ENCODE measurements around the gene IGF2R.
"Not testable (repeated sequence)": the region's sequence is repeated elsewhere in the genome, so short reads cannot be mapped to it uniquely, and the experiment has no call there.

IGF2R gene

DNA sequence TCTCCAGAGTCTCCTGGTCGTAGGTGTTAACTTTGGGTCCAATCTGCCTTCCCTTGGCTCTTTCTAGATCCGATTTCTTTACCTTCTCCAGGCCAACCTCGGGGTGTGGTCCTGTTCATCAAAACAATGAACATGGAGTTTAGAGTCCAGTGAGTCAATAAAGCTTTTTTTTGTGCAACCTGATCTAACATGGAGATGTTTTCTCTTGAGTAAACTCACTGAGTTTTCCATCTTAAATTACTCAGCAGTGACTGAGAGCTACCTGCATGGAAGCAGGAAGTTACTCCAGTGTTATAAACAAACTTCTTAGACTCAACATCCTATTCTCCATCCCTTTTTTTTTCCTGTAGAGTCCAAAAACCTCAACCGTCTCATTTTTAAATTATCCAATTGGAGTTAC is 137.8 kb downstream of the IGF2R start:
- DNase-seq: no peak

DNA sequence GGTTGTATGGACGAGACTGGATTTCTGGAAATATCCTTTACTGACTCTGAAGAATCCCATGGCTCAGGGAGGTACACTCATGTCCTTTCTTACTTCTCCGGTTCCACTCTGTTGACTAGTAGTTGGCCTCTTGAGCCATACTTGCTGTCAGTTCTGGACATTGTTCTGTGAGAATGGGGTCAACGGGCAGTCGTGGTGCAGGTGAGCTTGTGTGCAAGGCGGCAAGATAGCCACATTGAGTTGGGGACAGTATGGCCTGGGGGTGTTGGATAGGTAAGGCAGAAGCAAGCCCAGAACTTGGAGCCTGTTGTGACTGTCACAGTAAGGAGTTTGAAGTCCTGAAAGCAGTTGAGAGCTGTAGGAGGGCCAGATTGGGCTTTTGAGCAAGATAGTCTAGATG is 139.2 kb downstream of the IGF2R start:
- no peak for DNase-seq

DNA sequence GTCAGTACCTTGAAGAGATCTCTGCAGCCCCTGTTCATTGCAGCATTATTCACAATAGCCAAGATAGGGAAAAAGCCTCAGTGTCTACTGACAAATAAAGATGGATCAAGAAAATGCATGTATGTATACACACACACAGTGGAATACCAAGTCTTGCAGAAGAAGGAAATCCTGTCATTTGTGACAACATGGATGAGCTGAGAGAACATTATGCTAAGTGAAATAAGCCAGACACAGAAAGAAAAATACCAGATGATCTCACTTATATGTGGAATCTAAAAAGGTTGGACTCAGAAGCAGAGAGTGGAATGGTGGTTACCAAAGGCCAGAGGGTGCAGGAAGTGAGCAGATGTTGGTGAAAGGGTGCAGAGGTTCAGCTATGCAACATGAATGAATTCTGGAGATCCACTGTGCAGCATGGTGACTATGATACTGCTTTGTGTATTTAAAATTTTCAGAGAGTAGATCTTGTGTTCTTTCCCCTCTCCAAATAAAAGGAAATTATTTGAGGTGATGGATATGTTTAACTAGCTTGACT is 141.8 kb downstream of the IGF2R start:
- no peak for DNase-seq

DNA sequence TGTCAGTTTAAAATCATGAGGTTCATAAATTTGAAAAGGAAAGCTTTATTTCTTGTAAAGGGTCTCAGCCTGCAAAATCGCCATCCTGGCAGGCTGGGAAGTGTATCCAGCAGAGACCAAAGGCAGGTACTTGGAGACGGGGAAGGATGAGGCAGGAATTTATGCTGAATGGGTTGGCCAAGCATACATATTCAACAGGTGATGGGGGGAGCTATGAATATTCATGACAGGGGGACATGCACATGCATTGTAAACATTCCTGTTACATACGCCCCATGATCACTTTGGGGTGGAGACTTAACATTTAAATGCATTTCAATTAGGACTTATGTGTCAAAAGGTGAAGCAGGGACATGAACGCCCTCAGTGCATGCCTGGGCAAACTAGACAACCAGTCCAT is 142.9 kb downstream of the IGF2R start:
- no peak for DNase-seq

DNA sequence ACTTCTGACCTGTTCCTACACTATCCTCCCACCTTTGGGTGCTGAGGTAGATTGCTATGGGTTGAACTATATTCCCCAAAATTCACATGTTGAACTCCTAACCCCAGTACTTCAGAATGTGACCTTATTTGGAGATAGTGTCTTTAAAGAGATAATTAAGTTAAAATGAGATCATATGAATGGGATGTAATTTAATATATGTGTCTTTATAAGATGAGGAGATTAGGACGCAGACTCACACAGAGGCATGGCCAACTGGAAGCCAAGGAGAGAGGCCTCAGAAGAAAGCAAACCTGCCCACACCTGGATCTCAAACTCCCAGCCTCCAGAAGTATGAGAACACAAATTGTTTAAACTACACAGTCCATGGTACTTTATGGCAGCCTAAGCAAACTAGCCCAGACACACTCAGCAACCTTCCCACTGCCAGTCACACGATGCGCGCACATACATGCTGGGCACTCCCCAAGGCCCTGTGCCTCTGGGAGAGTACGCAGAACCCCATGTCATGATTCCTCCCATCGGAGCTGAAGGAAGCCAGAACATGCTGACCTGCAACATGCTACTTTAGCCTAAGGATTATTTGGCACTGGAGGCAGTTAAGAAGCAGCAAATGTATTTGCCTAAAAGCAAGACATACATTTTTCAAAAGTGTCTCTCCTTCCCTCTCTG is 143.9 kb downstream of the IGF2R start:
- DNase-seq: no peak

DNA sequence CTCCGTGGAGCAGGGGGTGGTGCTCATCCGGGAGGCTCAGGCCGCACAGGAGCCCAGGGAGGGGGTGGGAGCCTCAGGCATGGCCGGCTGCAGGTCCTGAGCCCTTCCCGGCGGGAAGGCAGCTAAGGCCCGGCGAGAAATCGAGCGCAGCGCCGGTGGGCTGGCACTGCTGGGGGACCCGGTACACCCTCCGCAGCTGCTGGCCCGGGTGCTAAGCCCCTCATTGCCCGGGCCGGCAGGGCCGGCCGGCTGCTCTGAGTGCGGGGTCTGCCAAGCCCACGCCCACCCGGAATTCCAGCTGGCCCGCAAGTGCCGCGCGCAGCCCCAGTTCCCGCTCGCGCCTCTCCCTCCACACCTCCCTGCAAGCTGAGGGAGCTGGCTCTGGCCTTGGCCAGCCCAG is 145.7 kb downstream of the IGF2R start:
- DNase-seq: not testable (repeated sequence)

DNA sequence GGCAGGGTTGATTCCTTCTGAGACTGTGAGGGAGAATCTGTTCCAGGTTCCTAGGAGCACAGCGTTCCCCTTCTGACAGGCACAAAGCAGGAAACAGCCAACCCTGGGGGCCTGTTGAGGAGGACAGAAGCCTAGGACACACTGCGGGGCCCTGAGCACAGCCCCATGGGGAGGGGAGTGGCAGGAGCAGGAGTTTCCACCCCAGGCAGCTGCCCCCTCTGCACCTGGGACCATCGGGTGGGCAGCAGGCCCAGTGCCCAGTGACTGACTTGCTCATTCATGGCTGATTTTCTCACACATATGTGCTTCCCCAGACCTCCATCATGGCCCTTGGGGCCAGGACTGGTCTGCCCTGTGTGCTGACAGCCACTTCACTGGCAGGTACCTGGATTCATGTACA is 146.5 kb downstream of the IGF2R start:
- no peak for DNase-seq

DNA sequence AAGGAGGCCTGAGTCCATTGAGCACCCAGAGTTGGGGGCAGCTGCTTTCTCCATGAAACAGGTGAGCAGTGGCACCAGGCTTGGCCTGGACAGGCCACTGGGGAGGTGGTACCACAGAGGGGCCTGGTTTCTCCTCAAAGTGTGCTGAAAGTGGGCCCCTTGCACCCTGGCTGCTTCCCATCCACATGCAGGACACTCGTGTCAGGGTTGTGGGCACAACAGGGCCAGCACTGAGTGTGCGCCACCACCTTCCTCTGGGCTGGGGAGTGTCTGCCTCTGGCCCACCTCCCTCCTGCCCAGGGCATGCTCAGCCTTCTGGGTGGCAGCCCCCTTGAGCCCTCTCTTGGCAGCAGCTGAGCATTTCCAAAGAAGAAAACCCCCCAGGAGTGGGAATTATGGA is 147.5 kb downstream of the IGF2R start:
- DNase-seq: no peak

DNA sequence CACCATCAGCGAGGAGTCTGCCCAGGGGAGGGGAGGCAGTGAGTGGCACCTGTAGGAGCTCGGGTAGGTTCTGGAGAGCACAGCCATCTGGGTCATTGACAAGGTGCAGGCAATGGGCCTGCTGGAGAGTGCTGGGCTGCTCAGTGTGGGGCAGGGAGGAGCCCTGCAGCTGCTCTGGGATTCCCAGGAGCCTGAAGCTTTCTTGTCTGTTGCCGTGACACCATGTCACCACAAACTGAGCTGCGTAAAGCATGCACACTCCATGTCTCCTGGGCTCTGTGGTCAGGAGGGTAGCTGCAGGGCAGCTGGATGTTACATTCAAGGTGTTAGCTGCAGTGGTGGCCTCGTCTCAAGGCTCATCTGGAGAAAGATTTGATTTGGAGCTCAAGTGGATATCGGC is 148.3 kb downstream of the IGF2R start:
- no peak for DNase-seq

DNA sequence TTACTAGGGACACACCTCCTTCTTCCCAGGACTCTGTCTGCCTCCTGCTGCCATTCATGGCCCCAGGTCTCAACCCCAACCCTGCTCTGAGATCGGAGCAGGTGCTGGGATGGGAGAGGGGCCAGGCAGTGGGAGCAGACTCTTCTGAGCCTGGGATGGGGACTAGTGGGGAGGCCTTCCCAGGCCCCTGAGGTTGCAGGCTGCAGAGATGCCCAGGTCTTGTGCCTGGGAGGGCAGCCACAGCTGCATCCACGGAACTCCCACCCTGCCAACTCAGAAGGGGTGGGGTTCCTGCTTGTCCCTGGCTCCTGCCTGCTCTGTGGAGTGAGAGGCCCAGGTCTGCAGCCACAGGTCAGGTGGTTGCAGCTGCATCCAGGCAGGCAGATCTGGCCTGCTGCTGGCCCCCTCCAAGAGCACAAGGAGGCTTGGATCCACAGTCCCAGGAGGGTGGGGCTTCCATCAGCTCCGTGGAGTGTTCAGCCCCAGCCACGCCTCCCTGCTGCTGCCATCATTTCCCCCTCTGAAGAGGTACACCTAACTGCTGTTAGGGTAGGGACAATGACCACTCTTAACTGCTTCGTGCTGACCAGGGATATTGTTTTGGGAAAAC is 149.8 kb downstream of the IGF2R start:
- DNase-seq: no peak

DNA sequence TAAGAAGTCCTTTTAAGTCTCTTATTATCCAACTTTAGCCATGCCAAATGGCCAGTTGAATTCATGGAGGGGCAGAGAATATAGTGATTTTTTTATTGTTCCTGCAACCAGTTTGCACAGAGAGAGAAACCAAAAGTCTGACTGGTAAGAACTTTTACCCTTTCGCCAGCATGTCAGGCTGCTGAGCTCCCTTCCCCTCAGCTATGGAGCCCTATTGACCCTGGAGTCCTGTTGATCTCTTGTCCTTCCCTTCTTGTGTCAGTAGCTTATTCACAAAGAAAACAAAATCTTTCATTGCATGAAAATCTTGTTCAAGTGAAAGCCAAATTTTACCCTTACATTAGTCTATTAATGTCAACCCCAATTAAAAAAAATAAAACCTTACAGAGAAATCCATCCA is 151.2 kb downstream of the IGF2R start:
- no peak for DNase-seq

DNA sequence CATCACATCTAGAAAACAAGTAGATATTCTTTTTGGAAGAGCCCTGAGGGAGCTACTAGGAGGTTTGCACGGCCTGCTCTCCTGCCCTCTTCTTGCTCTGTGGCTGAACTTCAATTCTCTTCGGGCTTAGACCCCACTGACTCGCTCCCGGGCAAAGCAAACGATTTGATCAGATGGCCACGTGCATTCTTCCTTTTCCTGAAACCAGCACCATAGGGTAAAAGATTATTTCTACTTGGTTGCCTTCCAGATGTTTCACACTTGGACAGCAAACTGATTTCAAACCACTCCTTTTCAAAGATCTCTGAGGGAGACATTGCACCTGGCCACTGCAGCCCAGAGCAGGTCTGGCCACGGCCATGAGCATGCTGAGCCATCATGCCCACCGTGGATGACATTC is 152.7 kb downstream of the IGF2R start, which contains the start of gene SLC22A1:
Gene SLC22A1 (plus strand): TSS at position 258 of the 400 bp plus-strand sequence. CDS start 121 bp downstream, at position 379.
- no peak for DNase-seq

DNA sequence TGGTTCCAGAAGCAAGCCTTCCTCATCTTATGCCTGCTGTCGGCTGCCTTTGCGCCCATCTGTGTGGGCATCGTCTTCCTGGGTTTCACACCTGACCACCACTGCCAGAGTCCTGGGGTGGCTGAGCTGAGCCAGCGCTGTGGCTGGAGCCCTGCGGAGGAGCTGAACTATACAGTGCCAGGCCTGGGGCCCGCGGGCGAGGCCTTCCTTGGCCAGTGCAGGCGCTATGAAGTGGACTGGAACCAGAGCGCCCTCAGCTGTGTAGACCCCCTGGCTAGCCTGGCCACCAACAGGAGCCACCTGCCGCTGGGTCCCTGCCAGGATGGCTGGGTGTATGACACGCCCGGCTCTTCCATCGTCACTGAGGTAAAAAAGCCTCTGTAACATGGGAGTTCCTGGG is 153.1 kb downstream of the IGF2R start:
- DNase-seq: no peak

DNA sequence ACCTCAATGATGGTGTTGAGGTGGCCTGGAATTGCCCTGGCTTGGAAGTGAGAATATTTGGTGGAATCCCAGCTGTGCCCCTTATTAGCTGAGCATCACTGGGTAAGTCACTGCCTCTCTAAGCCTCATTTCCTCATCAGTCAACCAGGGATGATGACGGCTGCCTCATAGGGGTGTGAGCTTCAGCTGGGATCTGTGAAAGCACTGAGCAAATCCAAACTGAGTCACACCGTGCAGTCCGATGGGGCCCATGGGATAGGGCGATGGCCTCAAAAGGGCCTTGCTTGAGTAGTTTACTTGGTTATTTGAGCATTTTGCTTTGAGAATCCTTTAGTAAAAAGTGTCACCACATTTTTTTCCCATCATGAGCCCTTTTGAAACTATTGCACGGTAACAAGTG is 153.9 kb downstream of the IGF2R start:
- DNase-seq: no peak

DNA sequence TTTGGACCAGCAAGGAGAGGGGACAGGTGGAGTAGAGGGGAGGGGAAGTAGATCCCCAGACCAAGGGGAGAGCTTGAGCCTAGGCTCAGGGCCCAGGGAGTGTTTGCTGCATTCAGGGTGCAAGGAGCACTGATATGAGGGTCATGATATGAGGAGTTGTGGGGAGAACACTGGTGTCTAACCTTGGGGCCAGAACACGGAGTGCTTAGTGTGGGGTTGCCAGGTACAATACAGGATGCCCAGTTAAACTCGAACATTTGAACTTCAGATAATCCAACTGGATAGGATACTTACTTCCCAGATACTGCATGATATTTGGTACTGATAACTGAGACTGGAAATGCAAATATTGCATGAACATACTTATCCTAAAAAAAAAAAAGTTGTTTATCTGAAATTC is 155.1 kb downstream of the IGF2R start:
- no peak for DNase-seq

DNA sequence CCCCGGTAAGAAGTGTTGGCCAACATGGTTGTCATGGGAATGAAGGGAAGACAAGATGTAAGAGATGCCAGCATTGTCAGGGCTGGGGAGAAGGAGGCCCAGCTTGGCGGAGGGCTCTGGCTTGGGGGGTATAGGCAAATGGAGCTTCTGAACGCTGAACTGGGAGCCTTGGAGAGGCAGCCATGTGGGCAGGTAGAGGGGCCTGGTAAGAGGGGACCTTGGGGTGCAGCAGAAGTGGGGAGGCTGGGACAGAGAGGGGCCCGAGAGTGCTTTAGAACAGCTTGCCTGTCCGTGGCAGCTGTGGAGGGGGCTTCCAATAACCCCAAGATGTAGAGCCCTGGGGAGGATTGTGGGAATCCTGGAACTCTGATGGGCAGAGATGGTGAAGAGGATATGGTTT is 155.7 kb downstream of the IGF2R start:
- DNase-seq: no peak

DNA sequence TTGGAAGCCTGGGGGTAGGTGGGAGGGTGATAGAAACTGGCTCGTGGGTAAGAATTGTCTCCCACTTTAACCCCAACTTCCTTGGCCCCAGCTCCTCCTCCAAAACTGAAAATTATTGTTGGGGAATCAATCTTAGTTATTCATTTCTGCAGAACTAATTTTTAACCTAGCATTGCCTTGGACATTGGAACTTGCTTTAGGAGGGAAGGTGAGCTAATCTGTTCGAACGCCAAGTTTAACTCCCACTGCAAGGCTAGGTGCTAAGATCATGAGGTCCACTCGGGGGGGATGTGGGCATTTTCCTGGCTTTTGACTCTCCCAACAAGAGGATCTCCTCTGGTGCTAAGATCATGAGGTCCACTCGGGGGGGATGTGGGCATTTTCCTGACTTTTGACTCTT is 156.2 kb downstream of the IGF2R start:
- DNase-seq: not testable (repeated sequence)

DNA sequence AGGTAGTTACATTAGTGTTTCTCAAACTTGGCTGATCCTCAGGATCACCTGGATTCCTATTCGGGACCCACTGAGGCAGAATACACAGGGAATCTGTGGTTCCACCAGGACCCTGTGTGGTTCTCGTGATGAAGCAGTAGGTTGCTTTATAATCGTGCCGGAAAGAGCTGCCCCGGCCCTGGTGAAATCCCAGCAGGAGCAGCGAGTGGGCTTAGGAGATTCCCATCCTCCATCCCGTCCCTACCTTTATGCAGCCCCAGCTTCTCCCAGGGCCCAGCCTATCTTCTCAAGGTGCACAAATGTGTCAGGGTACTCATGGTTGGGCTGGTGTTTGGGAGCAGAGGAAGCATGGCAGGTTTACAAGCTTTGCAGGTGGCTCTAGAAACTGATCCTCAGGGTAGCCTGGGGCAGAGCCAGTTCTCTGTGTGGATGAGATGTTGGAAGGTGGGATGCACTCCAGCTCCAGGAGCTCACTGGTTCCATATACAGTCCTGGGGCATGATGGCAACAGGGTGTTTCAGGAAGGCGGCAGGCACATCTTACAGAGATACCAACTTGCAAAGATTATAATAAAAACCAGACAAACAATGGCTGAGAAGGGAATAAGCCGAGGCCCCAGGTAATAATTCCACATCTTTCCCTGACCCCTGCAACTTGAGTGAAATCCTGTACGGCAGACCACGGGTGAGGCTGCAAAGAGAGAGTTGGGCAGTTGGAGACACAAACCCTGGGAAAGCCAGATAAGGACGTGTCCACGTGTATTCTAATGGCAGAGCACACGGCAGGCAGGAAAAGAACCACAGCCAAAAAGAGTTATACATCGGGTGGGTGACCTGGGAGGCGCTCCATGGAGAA is 158.6 kb downstream of the IGF2R start:
- DNase-seq: no peak

DNA sequence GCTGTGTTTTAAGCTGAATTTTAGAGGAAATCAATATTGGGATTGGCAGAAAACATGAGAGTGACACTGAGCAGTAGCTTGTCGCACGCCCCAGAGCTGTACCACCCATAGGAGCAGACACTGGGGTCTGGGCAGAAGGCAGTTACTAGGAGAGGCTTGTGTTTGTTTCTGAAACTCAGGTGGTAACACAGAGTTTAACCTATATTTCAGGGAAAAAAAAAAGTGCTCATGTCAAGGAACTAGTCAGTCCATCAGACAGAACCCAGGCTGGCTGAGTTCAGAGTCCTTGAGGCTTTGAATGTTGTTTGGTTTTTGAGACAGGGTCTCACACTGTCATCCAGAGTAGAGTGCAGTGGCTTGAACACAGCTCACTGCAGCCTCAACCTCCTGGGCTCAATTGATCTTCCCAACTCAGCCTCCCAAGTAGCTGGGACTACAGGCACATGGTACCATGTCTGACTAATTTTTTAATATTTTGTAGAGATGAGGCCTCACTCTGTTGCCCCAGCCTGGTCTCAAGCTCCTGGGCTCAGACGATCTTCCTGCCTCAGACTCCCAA is 159.3 kb downstream of the IGF2R start:
- no peak for DNase-seq

DNA sequence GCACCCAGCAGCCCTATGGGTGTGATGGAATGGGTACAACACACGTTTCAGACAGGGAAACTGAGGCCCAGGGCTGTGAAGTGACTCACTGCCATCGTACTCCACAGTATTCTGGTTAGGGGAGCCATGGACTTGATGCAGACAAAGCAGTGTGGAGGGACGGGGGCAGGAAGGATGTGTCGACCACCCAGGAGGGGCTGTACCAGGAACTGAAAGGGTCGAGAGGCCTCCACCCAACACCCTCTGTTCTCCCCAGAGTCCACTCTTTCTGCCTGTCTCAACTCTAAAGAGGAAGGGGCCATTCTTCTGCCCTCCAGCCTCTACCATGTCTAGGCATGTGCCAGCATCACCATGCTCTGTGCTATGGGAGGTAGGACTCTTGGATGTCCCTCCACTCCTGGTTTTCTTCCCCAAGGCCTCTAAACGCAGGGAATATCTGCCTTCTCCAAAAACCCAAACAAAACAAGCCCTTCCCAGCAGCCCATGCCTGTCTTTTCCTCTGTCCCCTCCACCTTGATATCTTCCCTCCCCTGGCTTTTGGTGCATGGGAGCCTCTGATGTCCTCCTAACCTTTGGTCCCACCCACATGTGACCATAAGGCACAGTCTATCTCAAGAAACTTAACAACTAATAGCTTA is 160.1 kb downstream of the IGF2R start:
- no peak for DNase-seq

DNA sequence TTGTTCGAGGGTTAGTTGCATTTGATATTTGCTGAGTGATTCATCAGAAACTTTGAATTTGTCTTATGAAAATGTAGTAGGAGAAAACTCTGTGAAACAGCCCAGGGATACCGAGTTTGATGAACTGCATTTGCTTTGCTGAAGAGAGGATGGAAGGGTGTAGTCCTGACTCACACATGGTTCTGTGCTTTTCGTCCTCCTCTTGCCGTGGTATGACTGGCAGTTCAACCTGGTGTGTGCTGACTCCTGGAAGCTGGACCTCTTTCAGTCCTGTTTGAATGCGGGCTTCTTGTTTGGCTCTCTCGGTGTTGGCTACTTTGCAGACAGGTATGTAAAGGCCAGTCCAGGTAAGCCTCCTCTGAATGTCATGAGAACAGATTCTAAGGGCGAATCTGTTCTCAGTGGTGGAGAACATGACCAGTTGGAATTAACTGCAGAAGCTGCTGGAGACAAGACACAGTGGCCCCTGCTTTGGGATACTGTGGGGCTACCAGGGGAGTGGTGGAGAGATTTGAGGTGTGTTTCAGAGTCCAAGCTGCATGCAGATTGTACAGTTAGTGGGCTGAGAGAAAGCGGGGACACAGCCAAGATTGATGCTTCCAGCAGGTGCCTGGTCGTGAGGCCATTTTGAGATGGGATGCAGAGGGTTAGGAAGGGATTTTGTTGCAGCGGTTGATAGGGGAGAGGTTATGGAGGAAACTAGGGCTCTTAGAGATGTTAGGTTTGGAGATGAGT is 161.2 kb downstream of the IGF2R start:
- DNase-seq: no peak
